Psoas muscle (tissue), 8 donors: ENCODE data around the gene ANKDD1A. TPM values are rescaled to one million over a fixed set of nuclear protein-coding genes. Genes with fewer than 3 reads are reported as not detected.

Experiments used
- ATAC-seq, 4 donors: fragments of 200-7000 bp; cut with Tn5 transposase; one replicate each; pipeline ENCODE4 v1.9.1; 2020; ENCODE audit warnings: moderate library complexity in 3 of 4, mild to moderate bottlenecking in 2 of 4
- DNase-seq, 2 donors: peaks; one replicate each; pipeline ENCODE4 v3.0.0-alpha.2; 2020
- H3K27ac ChIP-seq: fragments of 200-600 bp; one replicate; pipeline ENCODE4 v1.8.0; 2022
- H3K27me3 ChIP-seq, 3 donors: fragments of 200-600 bp in 1 of 3; one replicate each; pipeline versions ENCODE4 v1.6.1 to v1.8.0; 2013 to 2022; ENCODE audit warnings: low read length in 2 of 3, mild to moderate bottlenecking in 2 of 3, moderate library complexity in 1 of 3; ENCODE audit not compliant: insufficient read depth in 3 of 3
- H3K36me3 ChIP-seq, 2 donors: fragments of 200-600 bp in 1 of 2; one replicate each; pipeline versions ENCODE4 v1.6.1 to v1.8.0; 2013 to 2022; ENCODE audit warnings: low read depth in 1 of 2, mild to moderate bottlenecking in 1 of 2, moderate library complexity in 1 of 2; ENCODE audit not compliant: insufficient read depth in 1 of 2
- H3K4me1 ChIP-seq: fragments of 200-600 bp; one replicate; pipeline ENCODE4 v1.8.0; 2022
- H3K4me3 ChIP-seq: fragments of 200-600 bp; one replicate; pipeline ENCODE4 v1.8.0; 2022; ENCODE audit warnings: mild to moderate bottlenecking
- H3K9me3 ChIP-seq: fragments of 200-600 bp; one replicate; pipeline ENCODE4 v1.8.0; 2022
- CTCF ChIP-seq: fragments of 200-600 bp; IDR thresholded peaks from one replicate; pipeline ENCODE4 v1.8.0; 2022; ENCODE audit warnings: antibody characterized with exemption
- WGBS, 3 donors: extraction: QIAGEN DNeasy Blood & Tissue Kit; methylation state at CpG; one replicate each; pipeline versions ENCODE4 v1.1.6 to v1.1.7; 2013; 5-methylcytosine and 5-hydroxymethylcytosine counted together
- intact Hi-C, 2 donors: fragments of 100-400 bp; cut with DNase I; formaldehyde crosslinking; loops; one replicate each; pipeline versions ENCODE4 v1.11.0 to v1.14.2; 2022
- polyA plus RNA-seq, 3 donors: library from polyadenylated mRNA; stranded (reverse); fragments of 200-250 nt; gene quantifications; one replicate each; pipeline ENCODE4 v1.2.3, GENCODE V29; 2013
- total RNA-seq, 4 donors: library from RNA; stranded (reverse); fragmentation: NEBNext Ultra II Directional in 2 of 4; extraction: Animal tissue kit (Norgen Biotek cat#: 25700) in 2 of 4; gene quantifications; one replicate each; pipeline versions ENCODE4 v1.2.1 to v1.2.4, GENCODE V29; 2021 to 2023
- donor health status: healthy with polysubstance abuse.
- donor health status: DM: no; HTN: no; CAD: no; lungs with moderate emphysema.
- donor health status: Bipolar disorder and iron deficiency.
- donor health status: healthy.
- donor health status: DM: yes; HTN: yes; CAD: no.
- donor health status: DM: no; HTN: no; CAD: no.
- donor health status: DM: no; HTN: no; CAD: no.
- donor health status: DM: yes; HTN: yes; CAD: no.

The ANKDD1A gene
- total and polyA plus RNA-seq, 7 donors = 0.18 to 1.2 (median 0.46) TPM

- TF ChIP-seq CTCF = no peak
- peak; percentile 68 to 81 (median 76) for ATAC-seq
- intact Hi-C loops = no loop called here
- Histone ChIP-seq H3K27ac (peak overlapping the region; percentile 46), H3K4me1 (peaks cover 4% of the 10 kb centered on the region), H3K9me3 (no peaks in the 10 kb centered on the region), H3K4me3 (no peak overlapping the region), H3K27me3 (no peaks in the 10 kb centered on the region), H3K36me3 (no peaks in the 10 kb centered on the region)
- peak; percentile 74 to 80 for DNase-seq
- WGBS, 3 donors = 25 to 37% (median 26%) methylated on average over 10 of the region's 10 CpGs
These were observed 27.6 kb upstream of the ANKDD1A start for GRCh38 chr15:64883997-64884511.

- TF ChIP-seq CTCF = no peak
- no peaks in the 10 kb centered on the region for H3K27me3 ChIP-seq
- WGBS, 3 donors = 89 to 92% (median 90%) methylated on average over 5 of the region's 5 CpGs
- H3K9me3 ChIP-seq = no peaks in the 10 kb centered on the region
- no peak overlapping the region for H3K27ac ChIP-seq
- ATAC-seq (no peak), DNase-seq (no peak)
- no peaks in the 10 kb centered on the region for H3K36me3 ChIP-seq
- peaks cover 4% of the 10 kb centered on the region for H3K4me1 ChIP-seq
- intact Hi-C loops = no loop called here
- no peak overlapping the region for H3K4me3 ChIP-seq
These were observed 27.0 kb upstream of the ANKDD1A start for GRCh38 chr15:64884679-64885078.

- Histone ChIP-seq H3K36me3 (no peaks in the 10 kb centered on the region), H3K27me3 (no peaks in the 10 kb centered on the region), H3K9me3 (no peaks in the 10 kb centered on the region), H3K4me3 (no peak overlapping the region), H3K4me1 (peaks cover 6% of the 10 kb centered on the region), H3K27ac (no peak overlapping the region)
- TF ChIP-seq CTCF = no peak
- intact Hi-C loops = no loop called here
- ATAC-seq = no peak
- WGBS, 3 donors = 82 to 92% (median 90%) methylated on average over 6 of the region's 6 CpGs
- DNase-seq = no peak
These were observed 23.4 kb upstream of the ANKDD1A start for GRCh38 chr15:64888336-64888735.

GRCh38 chr15:64891561-64891960 is 20.1 kb upstream of the ANKDD1A start:
- no peaks in the 10 kb centered on the region for H3K9me3 ChIP-seq
- H3K36me3 ChIP-seq = no peaks in the 10 kb centered on the region
- DNase-seq = no peak
- ATAC-seq = no peak
- no peak for TF ChIP-seq CTCF
- no peak overlapping the region for H3K4me3 ChIP-seq
- intact Hi-C loops = no loop called here
- peaks cover 17% of the 10 kb centered on the region for H3K4me1 ChIP-seq
- no peaks in the 10 kb centered on the region for H3K27me3 ChIP-seq
- no peak overlapping the region for H3K27ac ChIP-seq

- no peak for ATAC-seq
- Histone ChIP-seq H3K4me1 (peaks cover 27% of the 10 kb centered on the region), H3K27ac (peak overlapping the region; percentile 75), H3K4me3 (no peak overlapping the region), H3K9me3 (no peaks in the 10 kb centered on the region), H3K27me3 (no peaks in the 10 kb centered on the region), H3K36me3 (no peaks in the 10 kb centered on the region)
- no peak for TF ChIP-seq CTCF
- intact Hi-C loops = no loop called here
- no peak for DNase-seq
- WGBS, 3 donors = 89 to 97% (median 95%) methylated on average over 8 of the region's 8 CpGs
These were observed 18.8 kb upstream of the ANKDD1A start for GRCh38 chr15:64892847-64893403.
